Activated CD4-positive, alpha-beta T cell treated with anti-CD3 and anti-CD28 coated beads, Interleukin-2, amount 10 ng/mL, durations not matched to agents 7 days and 5 days (primary cell): ENCODE results near the gene NUTM2A. TPM values are rescaled to one million over a fixed set of nuclear protein-coding genes. Genes with fewer than 3 reads are reported as not detected.

ENCODE experiments used
- total RNA-seq, 2 experiments: library from RNA; stranded (reverse); gene quantifications; one replicate each; pipeline ENCODE4 v1.2.3, GENCODE V29; 2021

Gene NUTM2A
- total RNA-seq, 2 experiments from 2014 or later, result 0.75 to 0.89 TPM

Other genes starting within 250 kb of the NUTM2A start
- not detected for gene FAM25A, start 205.2 kb upstream of the NUTM2A start, total RNA-seq
- 100 to 1,000 TPM in 1 of 2 experiments, 10 to 100 TPM in 1; 99.5 to 100 TPM for gene GLUD1, start 130.6 kb upstream of the NUTM2A start, total RNA-seq
- 10 to 100 TPM; 34.8 to 38.9 TPM for gene SHLD2, start 130.2 kb upstream of the NUTM2A start, total RNA-seq
- gene NUTM2D, start 132.3 kb downstream of the NUTM2A start, total RNA-seq, result 1 to 10 TPM; 1.5 to 2.1 TPM